LNCaP clone FGC (cell line): ENCODE measurements around the gene KRT23.

Source experiments
- DNase-seq: peaks from one replicate; pipeline ENCODE4 v3.0.0-alpha.2; 2011; ENCODE audit warnings: low read depth
- H3K4me3 ChIP-seq: 2 replicates; pipeline ENCODE4 v1.5.1; 2011; ENCODE audit warnings: mild to moderate bottlenecking, low read depth, low read length, control low read depth
- TF ChIP-seq, protein P1 (sequence below): IDR thresholded peaks from 2 replicates; pipeline ENCODE4 v1.5.1; 2012; ENCODE audit warnings: mild to moderate bottlenecking; ENCODE audit not compliant: control insufficient read depth, insufficient read depth; ENCODE audit errors: extremely low read depth

Gene KRT23

DNA sequence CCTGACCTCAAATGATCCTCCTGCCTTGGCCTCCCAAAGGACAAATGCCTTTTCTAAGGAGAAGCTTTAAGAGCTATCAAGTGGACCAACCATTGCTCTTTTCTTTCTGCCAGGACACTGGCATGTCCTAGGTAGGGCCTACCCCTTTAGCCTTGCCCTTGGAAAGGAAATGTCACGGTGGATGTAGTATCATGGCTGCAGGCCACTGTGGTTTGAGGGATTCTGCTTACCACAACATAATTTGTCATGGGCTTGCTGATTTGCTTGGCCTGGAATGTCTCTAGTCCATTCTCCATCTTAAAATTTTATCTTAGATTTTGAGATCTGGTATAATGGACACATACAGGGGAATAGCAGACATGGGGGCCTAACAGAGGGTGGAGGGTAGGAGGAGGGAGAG is 58.4 kb downstream of the KRT23 start:
- H3K4me3 ChIP-seq, result no peak overlapping the region
- no peak for DNase-seq
- TF ChIP-seq, protein P1, sequence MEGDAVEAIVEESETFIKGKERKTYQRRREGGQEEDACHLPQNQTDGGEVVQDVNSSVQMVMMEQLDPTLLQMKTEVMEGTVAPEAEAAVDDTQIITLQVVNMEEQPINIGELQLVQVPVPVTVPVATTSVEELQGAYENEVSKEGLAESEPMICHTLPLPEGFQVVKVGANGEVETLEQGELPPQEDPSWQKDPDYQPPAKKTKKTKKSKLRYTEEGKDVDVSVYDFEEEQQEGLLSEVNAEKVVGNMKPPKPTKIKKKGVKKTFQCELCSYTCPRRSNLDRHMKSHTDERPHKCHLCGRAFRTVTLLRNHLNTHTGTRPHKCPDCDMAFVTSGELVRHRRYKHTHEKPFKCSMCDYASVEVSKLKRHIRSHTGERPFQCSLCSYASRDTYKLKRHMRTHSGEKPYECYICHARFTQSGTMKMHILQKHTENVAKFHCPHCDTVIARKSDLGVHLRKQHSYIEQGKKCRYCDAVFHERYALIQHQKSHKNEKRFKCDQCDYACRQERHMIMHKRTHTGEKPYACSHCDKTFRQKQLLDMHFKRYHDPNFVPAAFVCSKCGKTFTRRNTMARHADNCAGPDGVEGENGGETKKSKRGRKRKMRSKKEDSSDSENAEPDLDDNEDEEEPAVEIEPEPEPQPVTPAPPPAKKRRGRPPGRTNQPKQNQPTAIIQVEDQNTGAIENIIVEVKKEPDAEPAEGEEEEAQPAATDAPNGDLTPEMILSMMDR, result no peak

DNA sequence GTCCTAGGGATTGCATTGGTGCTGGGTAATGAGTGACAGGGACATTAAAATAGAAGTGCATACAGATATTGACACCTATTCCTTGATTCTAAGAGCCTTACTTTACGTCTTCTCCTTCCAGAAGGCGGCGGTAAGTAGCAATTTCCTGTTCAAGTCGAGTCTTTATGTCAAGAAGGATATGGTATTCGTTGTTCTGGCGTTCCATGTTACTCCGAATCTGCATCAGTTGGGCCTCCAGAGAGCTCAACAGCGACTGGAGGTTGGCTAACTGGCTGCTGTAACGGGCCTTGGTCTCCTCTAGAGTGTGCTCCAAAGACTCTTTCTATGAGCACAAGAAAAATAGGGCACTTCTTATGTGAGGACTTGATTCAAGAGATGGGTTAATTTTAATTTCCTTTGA is 59.4 kb downstream of the KRT23 start:
- DNase-seq, result no peak
- TF ChIP-seq, protein P1, result no peak

DNA sequence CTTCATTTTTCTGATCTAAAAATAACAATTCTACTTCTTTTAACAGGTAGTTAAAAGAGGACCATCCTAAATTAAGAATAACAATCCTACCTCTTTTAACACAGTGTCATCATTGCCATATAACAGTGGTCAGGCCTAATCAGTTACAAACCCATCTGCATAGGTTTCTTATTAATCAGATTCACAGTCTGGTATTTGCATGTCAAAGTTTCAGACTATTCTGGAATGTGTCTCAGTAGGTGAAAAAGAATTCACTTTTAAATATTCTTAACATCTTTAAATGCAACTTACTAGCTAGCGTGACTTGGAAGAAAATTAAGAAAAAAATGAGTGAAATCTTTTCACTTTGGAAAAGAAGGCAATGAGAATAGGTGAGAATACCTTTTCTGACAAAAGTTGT is 63.6 kb downstream of the KRT23 start:
- no peak overlapping the region for H3K4me3 ChIP-seq
- no peak for DNase-seq
- TF ChIP-seq, protein P1, result no peak

More for the DNA sequence above, 59.4 kb downstream of the KRT23 start:
- no peak overlapping the region for H3K4me3 ChIP-seq

DNA sequence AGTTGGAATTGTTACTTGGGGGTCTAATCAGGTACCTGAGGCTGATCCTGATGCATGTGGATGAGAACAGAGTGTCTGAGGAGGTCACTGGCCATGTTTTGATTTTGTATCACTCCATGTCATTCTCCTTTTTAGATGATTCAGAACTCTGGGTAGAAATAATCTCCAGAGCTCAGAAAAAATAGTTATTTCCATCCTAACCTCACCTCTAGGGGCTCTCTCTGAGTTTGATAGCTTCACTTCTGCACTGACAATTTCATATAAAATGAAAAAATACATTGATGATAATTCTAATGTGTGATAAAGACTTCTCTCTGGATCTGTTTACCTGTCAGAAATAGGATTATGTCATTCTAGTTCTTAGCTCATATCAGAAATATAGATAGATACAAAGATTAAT is 64.2 kb downstream of the KRT23 start:
- TF ChIP-seq, protein P1, result no peak
- H3K4me3 ChIP-seq, result no peak overlapping the region
- no peak for DNase-seq
